ENCODE data around the gene PRKCA.

The PRKCA gene

DNA sequence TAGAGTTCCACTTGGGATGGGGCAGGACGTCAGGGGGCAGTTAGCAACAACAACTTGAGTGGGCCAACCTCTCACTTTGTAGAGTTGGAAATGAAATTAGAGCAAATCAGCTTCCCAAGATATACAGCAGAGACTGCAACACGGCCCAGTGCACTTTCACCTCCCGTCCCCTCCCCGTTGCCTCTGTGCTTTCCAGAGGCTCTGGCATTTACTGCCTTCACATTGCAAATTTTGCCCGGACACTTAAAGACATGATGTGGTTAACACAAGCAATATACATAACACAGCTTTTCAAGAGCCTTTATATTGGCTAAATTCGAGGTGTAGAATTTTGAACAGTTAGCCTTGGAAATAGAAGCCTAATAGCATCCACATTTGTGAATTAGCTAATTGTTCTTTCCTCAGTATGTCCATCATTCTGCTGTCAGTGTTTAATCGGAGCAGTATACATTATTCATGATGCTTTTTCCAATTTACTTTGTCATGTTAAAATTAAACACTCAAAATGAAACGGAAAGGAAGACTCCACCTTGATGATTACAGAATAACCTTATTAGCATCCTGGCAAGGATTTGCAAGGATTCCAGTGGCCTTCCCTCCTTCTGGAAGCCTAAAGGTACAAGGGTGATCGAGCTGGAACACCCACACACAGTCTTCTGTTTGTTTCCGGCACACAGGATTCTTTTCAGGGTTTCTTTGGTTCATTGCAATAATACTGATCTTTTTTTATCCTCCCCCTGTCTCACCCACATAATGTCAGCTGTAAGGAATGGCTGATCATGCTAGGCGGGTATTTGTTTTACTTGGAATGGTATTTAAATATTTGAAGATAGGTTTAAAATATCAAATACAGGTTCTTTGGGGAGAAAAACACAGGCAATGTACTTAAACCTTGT is 341.6 kb downstream of the PRKCA start:
- no peaks in the 10 kb centered on the region for H3K27me3 ChIP-seq (ENCODE audit: insufficient read depth, poor library complexity, severe bottlenecking)
- H3K36me3 ChIP-seq (ENCODE audit: low read depth) = no peaks in the 10 kb centered on the region
- H3K4me3 ChIP-seq (ENCODE audit: severe bottlenecking) = no peak overlapping the region
- DNase-seq (ENCODE audit: low spot score) (no peak), ATAC-seq (ENCODE audit: low read depth) (no peak)
- H3K9me3 ChIP-seq (ENCODE audit: severe bottlenecking) = no peaks in the 10 kb centered on the region
- H3K27ac ChIP-seq (ENCODE audit: poor library complexity, severe bottlenecking) = no peak overlapping the region
- TF ChIP-seq, protein P1, sequence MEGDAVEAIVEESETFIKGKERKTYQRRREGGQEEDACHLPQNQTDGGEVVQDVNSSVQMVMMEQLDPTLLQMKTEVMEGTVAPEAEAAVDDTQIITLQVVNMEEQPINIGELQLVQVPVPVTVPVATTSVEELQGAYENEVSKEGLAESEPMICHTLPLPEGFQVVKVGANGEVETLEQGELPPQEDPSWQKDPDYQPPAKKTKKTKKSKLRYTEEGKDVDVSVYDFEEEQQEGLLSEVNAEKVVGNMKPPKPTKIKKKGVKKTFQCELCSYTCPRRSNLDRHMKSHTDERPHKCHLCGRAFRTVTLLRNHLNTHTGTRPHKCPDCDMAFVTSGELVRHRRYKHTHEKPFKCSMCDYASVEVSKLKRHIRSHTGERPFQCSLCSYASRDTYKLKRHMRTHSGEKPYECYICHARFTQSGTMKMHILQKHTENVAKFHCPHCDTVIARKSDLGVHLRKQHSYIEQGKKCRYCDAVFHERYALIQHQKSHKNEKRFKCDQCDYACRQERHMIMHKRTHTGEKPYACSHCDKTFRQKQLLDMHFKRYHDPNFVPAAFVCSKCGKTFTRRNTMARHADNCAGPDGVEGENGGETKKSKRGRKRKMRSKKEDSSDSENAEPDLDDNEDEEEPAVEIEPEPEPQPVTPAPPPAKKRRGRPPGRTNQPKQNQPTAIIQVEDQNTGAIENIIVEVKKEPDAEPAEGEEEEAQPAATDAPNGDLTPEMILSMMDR (IDR thresholded peaks at IDR 0.05; ENCODE audit: poor library complexity, severe bottlenecking) = no peak
- H3K4me1 ChIP-seq (ENCODE audit: insufficient read depth, poor library complexity, severe bottlenecking) = no peaks in the 10 kb centered on the region

DNA sequence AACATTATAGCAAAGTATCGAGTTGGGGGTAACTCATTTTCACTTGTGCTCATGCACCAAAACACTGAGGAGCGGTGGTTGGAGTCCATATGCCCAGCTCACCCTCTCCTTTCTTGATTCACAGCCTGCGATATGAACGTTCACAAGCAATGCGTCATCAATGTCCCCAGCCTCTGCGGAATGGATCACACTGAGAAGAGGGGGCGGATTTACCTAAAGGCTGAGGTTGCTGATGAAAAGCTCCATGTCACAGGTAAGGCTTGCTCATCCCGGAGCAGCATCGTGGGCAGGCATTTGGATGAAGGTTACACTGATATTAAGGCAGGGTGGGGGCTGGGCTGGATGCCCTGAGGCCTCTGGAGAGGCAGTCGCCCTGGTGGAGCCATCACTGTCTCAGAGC is 342.8 kb downstream of the PRKCA start:
- no peak for DNase-seq (ENCODE audit: low spot score)
- Histone ChIP-seq H3K27me3 (ENCODE audit: insufficient read depth, poor library complexity, severe bottlenecking) (no peaks in the 10 kb centered on the region), H3K36me3 (ENCODE audit: low read depth) (no peaks in the 10 kb centered on the region), H3K9me3 (ENCODE audit: severe bottlenecking) (no peaks in the 10 kb centered on the region), H3K4me3 (ENCODE audit: severe bottlenecking) (no peak overlapping the region), H3K27ac (ENCODE audit: poor library complexity, severe bottlenecking) (no peak overlapping the region), H3K4me1 (ENCODE audit: insufficient read depth, poor library complexity, severe bottlenecking) (no peaks in the 10 kb centered on the region)
- no peak for ATAC-seq (ENCODE audit: low read depth)
- TF ChIP-seq, protein P1 (IDR thresholded peaks at IDR 0.05; ENCODE audit: poor library complexity, severe bottlenecking) = no peak

DNA sequence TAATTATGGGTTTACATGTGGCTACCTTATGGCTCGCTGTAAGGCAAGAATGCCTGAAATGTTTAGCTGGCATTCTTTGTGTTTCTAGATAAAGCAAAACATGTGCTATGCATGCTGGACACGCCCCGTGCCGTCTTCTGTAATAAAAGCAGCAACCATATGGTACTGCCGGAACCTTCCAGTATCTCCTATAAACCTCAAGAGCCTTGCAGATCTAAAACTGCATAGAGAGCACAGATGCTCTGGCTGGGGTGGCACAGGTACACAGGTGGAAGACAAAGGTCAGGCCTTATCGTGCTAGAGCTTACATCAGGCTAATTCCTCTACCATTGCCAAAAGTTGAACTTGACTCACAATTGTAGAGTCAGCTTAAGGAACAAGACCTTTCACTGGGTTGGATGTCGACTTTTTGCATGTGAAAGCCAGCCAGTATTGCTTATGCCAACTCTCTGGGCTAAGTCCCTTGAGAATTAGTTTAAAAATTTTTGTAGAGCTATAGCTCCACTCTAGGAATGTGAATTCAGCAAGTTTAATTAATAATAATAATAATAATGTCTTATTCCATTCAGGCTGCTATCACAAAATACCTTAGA is 345.1 kb downstream of the PRKCA start:
- Histone ChIP-seq H3K27me3 (ENCODE audit: insufficient read depth, poor library complexity, severe bottlenecking) (no peaks in the 10 kb centered on the region), H3K27ac (ENCODE audit: poor library complexity, severe bottlenecking) (no peak overlapping the region), H3K9me3 (ENCODE audit: severe bottlenecking) (no peaks in the 10 kb centered on the region), H3K4me3 (ENCODE audit: severe bottlenecking) (no peak overlapping the region), H3K36me3 (ENCODE audit: low read depth) (no peaks in the 10 kb centered on the region), H3K4me1 (ENCODE audit: insufficient read depth, poor library complexity, severe bottlenecking) (no peaks in the 10 kb centered on the region)
- ATAC-seq (ENCODE audit: low read depth) (no peak), DNase-seq (ENCODE audit: low spot score) (no peak)
- TF ChIP-seq, protein P1 (IDR thresholded peaks at IDR 0.05; ENCODE audit: poor library complexity, severe bottlenecking) = no peak

DNA sequence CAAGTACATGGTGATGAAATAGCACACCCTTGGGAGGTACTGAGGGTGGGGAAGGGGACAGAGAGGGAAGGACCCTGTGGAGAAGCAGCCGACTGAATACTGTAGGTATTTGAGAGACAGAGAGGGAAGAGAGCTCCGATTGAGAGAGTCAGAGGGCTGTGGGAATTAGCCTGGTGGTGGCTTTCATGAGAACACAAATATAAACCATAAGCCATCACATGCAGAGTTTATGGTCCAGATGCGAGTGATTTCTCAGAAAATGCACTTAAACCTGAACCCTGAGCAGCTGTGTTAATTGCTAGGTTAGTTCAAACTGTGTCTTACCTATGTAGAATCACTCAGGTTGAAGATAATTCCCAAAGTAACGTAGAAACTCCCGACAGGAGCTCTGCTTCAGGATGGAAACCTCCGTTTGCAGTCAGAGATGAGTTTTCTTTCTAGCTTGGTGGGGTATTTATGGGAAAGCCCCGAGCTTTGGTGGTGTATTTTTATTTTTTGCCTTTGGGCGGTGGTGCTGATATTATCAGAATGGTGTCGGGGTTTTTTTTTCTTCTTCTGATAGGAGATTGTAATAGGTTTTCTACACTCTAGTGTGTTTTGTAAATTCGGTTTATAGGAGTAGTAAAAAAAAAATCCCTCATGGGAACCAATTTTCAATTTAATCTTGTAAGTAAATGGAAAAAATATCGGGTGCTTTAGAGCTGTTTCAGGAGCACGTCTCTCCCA is 347.6 kb downstream of the PRKCA start:
- TF ChIP-seq, protein P1 (IDR thresholded peaks at IDR 0.05; ENCODE audit: poor library complexity, severe bottlenecking) = no peak
- no peaks in the 10 kb centered on the region for H3K36me3 ChIP-seq (ENCODE audit: low read depth)
- no peak overlapping the region for H3K4me3 ChIP-seq (ENCODE audit: severe bottlenecking)

More for the DNA sequence above, 347.6 kb downstream of the PRKCA start:
- Histone ChIP-seq H3K9me3 (ENCODE audit: severe bottlenecking) (no peaks in the 10 kb centered on the region), H3K4me1 (ENCODE audit: insufficient read depth, poor library complexity, severe bottlenecking) (peaks cover 23% of the 10 kb centered on the region), H3K27ac (ENCODE audit: poor library complexity, severe bottlenecking) (no peak overlapping the region), H3K27me3 (ENCODE audit: insufficient read depth, poor library complexity, severe bottlenecking) (no peaks in the 10 kb centered on the region)
- DNase-seq (ENCODE audit: low spot score) (no peak), ATAC-seq (ENCODE audit: low read depth) (no peak)

Measured in RWPE2 (cell line).